SK-N-MC (cell line): ENCODE data around the gene CHM.

Experiments
- EZH2 ChIP-seq: fragments of 200-600 bp; sonication (generic); IDR thresholded peaks from one replicate; pipeline ENCODE4 v1.6.1; 2017; ENCODE audit warnings: antibody characterized with exemption
- POLR2AphosphoS5 ChIP-seq: IDR thresholded peaks from 2 replicates; pipeline ENCODE4 v1.6.1; 2012; ENCODE audit warnings: mild to moderate bottlenecking, low read depth, low read length, borderline replicate concordance

GRCh38 chrX:85922821-85923220 lies 124.5 kb downstream of the CHM start:
- no peak for TF ChIP-seq POLR2AphosphoS5
- TF ChIP-seq EZH2: no peak
